ENCODE results near the gene DYNC1H1.

DYNC1H1 gene

DNA sequence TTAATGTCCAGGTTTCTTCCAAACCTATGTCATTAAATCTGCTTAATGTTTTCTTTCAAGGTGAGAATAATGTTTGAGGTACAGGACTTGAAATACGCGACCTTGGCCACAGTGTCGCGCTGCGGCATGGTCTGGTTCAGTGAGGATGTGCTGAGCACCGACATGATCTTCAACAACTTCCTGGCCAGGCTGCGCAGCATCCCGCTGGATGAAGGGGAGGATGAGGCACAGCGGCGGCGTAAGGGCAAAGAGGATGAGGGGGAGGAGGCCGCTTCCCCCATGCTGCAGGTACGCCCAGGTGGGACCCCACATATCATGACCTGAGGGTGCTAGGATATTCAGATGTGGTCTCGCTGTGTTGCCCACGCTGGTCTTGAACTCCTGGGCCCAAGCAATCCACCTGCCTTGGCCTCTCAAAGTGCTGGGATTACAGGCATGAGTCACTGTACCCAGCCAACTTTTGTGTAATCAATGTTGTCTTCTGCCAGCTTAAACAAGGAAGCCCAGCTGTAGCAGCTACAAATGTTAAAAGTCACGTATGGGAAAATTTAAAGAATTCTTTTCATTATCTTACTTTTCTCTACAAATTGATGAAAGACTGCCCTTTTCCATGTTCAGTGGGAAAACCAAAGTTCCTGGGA lies 50.8 kb downstream of the DYNC1H1 start:
- Histone ChIP-seq H3K36me3 (ENCODE audit: control insufficient read depth, insufficient read depth, low read length) (peaks cover 58% of the 10 kb centered on the region), H3K56ac (ENCODE audit: low read length) (no peak overlapping the region), H2BK5ac (ENCODE audit: low read length) (no peak overlapping the region), H3K4me1 (ENCODE audit: control insufficient read depth, low read depth, low read length) (no peaks in the 10 kb centered on the region), H3K79me1 (ENCODE audit: low read length) (no peaks in the 10 kb centered on the region), H3K9ac (ENCODE audit: low read length) (no peak overlapping the region), H3K27me3 (ENCODE audit: insufficient read depth, low read length, poor library complexity) (no peaks in the 10 kb centered on the region), H2AK5ac (ENCODE audit: low read length) (no peak overlapping the region), H3K4me2 (ENCODE audit: low read length) (no peak overlapping the region), H4K5ac (ENCODE audit: low read length) (no peak overlapping the region), H3K79me2 (ENCODE audit: control insufficient read depth, insufficient read depth, low read length) (no peaks in the 10 kb centered on the region), H3K4ac (ENCODE audit: low read depth, low read length) (no peak overlapping the region), H3K18ac (ENCODE audit: low read length) (no peak overlapping the region), H3K27ac (ENCODE audit: low read depth, low read length) (no peak overlapping the region), H2BK15ac (replicated peaks; ENCODE audit: low read depth) (no peak overlapping the region), H2BK120ac (ENCODE audit: low read depth, low read length) (no peak overlapping the region), H3K23ac (ENCODE audit: low read length) (no peak overlapping the region), H3K4me3 (ENCODE audit: low read length) (no peak overlapping the region), H4K8ac (ENCODE audit: low read depth, low read length) (no peak overlapping the region)
- no peak for DNase-seq
- no CpG with 5 or more reads among the region's 16 CpGs for WGBS (ENCODE audit: extremely low coverage, insufficient coverage, low lambda C conversion rate)

DNA sequence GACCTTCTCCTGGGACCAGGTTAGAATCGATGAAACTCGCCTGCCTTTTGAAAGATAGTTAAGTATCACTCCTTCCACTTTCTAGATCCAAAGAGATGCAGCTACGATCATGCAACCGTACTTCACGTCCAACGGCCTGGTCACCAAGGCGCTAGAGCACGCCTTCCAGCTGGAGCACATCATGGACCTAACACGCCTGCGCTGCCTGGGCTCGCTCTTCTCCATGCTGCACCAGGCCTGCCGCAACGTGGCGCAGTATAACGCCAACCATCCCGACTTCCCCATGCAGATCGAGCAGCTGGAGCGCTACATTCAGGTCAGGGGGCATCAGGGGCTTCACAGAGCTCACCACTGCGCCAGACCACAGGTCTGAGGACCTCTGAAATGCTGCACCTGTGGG lies 51.4 kb downstream of the DYNC1H1 start:
- Histone ChIP-seq H3K4ac (ENCODE audit: low read depth, low read length) (no peak overlapping the region), H4K5ac (ENCODE audit: low read length) (no peak overlapping the region), H3K27me3 (ENCODE audit: insufficient read depth, low read length, poor library complexity) (no peaks in the 10 kb centered on the region), H3K4me3 (ENCODE audit: low read length) (no peak overlapping the region), H3K79me1 (ENCODE audit: low read length) (no peaks in the 10 kb centered on the region), H2BK5ac (ENCODE audit: low read length) (no peak overlapping the region), H3K36me3 (ENCODE audit: control insufficient read depth, insufficient read depth, low read length) (peaks cover 57% of the 10 kb centered on the region), H3K4me2 (ENCODE audit: low read length) (no peak overlapping the region), H3K56ac (ENCODE audit: low read length) (no peak overlapping the region), H3K23ac (ENCODE audit: low read length) (no peak overlapping the region), H4K8ac (ENCODE audit: low read depth, low read length) (no peak overlapping the region), H3K9ac (ENCODE audit: low read length) (no peak overlapping the region), H2BK120ac (ENCODE audit: low read depth, low read length) (no peak overlapping the region), H2AK5ac (ENCODE audit: low read length) (no peak overlapping the region), H3K4me1 (ENCODE audit: control insufficient read depth, low read depth, low read length) (no peaks in the 10 kb centered on the region), H3K79me2 (ENCODE audit: control insufficient read depth, insufficient read depth, low read length) (no peaks in the 10 kb centered on the region), H3K18ac (ENCODE audit: low read length) (no peak overlapping the region), H3K27ac (ENCODE audit: low read depth, low read length) (no peak overlapping the region), H2BK15ac (replicated peaks; ENCODE audit: low read depth) (no peak overlapping the region)
- no CpG with 5 or more reads among the region's 19 CpGs for WGBS (ENCODE audit: extremely low coverage, insufficient coverage, low lambda C conversion rate)
- no peak for DNase-seq

- H3K23ac ChIP-seq (ENCODE audit: low read length) = no peak overlapping the region
- no peak overlapping the region for H3K9ac ChIP-seq (ENCODE audit: low read length)
- H3K27ac ChIP-seq (ENCODE audit: low read depth, low read length) = no peak overlapping the region
- H2BK5ac ChIP-seq (ENCODE audit: low read length) = no peak overlapping the region
- no peaks in the 10 kb centered on the region for H3K27me3 ChIP-seq (ENCODE audit: insufficient read depth, low read length, poor library complexity)
- H3K79me1 ChIP-seq (ENCODE audit: low read length) = no peaks in the 10 kb centered on the region
- WGBS (ENCODE audit: extremely low coverage, insufficient coverage, low lambda C conversion rate) = no CpG with 5 or more reads among the region's 21 CpGs
- H3K79me2 ChIP-seq (ENCODE audit: control insufficient read depth, insufficient read depth, low read length) = no peaks in the 10 kb centered on the region
- H3K18ac ChIP-seq (ENCODE audit: low read length) = no peak overlapping the region
- no peak overlapping the region for H2BK120ac ChIP-seq (ENCODE audit: low read depth, low read length)
- H2BK15ac ChIP-seq (replicated peaks; ENCODE audit: low read depth) = no peak overlapping the region
- H3K4me1 ChIP-seq (ENCODE audit: control insufficient read depth, low read depth, low read length) = no peaks in the 10 kb centered on the region
- no peak overlapping the region for H4K5ac ChIP-seq (ENCODE audit: low read length)
- no peak overlapping the region for H4K8ac ChIP-seq (ENCODE audit: low read depth, low read length)
- no peak overlapping the region for H3K4me2 ChIP-seq (ENCODE audit: low read length)
- H3K56ac ChIP-seq (ENCODE audit: low read length) = no peak overlapping the region
- DNase-seq = no peak
- H3K36me3 ChIP-seq (ENCODE audit: control insufficient read depth, insufficient read depth, low read length) = peaks cover 54% of the 10 kb centered on the region
- no peak overlapping the region for H3K4ac ChIP-seq (ENCODE audit: low read depth, low read length)
- no peak overlapping the region for H3K4me3 ChIP-seq (ENCODE audit: low read length)
- no peak overlapping the region for H2AK5ac ChIP-seq (ENCODE audit: low read length)
Measured at GRCh38 chr14:102016420-102017090, 52.2 kb downstream of the DYNC1H1 start.

- no CpG with 5 or more reads among the region's 19 CpGs for WGBS (ENCODE audit: extremely low coverage, insufficient coverage, low lambda C conversion rate)
Measured at GRCh38 chr14:102018251-102018650, 53.9 kb downstream of the DYNC1H1 start.

DNA sequence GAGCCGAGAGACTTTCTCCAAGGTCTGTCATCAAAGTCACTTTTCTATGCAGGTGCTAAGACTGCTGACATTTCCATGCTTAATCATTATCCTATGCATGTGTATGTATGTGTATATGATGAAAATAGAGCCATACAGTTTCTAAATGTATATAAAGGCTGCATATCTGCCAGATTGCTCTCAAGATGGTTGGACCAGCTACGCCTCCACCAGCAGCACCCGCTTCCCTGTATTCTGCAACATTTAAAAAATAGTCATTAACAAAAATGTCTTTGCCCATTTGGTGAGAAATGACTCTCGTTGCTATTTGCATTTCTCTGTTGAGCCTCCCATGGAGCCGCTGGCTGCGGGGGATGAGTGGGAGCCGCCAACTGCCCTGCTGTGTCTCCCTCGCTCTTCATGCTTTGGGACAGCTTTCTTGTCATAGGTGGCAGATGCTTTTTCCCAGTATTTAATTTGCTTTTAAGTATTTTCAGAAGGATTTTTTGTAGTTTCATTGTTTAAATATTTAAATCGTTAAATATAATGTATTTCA lies 54.7 kb downstream of the DYNC1H1 start:
- H3K56ac ChIP-seq (ENCODE audit: low read length) = no peak overlapping the region
- H3K4me1 ChIP-seq (ENCODE audit: control insufficient read depth, low read depth, low read length) = no peaks in the 10 kb centered on the region
- no peak for DNase-seq
- no peak overlapping the region for H2BK15ac ChIP-seq (replicated peaks; ENCODE audit: low read depth)
- 100% methylated on average over 1 of the region's 9 CpGs for WGBS (ENCODE audit: extremely low coverage, insufficient coverage, low lambda C conversion rate)
- no peak overlapping the region for H4K5ac ChIP-seq (ENCODE audit: low read length)
- H3K36me3 ChIP-seq (ENCODE audit: control insufficient read depth, insufficient read depth, low read length) = peaks cover 45% of the 10 kb centered on the region
- no peak overlapping the region for H3K9ac ChIP-seq (ENCODE audit: low read length)
- H3K27me3 ChIP-seq (ENCODE audit: insufficient read depth, low read length, poor library complexity) = no peaks in the 10 kb centered on the region
- no peaks in the 10 kb centered on the region for H3K79me2 ChIP-seq (ENCODE audit: control insufficient read depth, insufficient read depth, low read length)
- no peaks in the 10 kb centered on the region for H3K79me1 ChIP-seq (ENCODE audit: low read length)
- no peak overlapping the region for H3K4me3 ChIP-seq (ENCODE audit: low read length)
- no peak overlapping the region for H3K4ac ChIP-seq (ENCODE audit: low read depth, low read length)
- H2AK5ac ChIP-seq (ENCODE audit: low read length) = no peak overlapping the region
- H3K18ac ChIP-seq (ENCODE audit: low read length) = no peak overlapping the region
- H3K27ac ChIP-seq (ENCODE audit: low read depth, low read length) = no peak overlapping the region
- no peak overlapping the region for H4K8ac ChIP-seq (ENCODE audit: low read depth, low read length)
- no peak overlapping the region for H2BK5ac ChIP-seq (ENCODE audit: low read length)
- H2BK120ac ChIP-seq (ENCODE audit: low read depth, low read length) = no peak overlapping the region
- H3K23ac ChIP-seq (ENCODE audit: low read length) = no peak overlapping the region
- no peak overlapping the region for H3K4me2 ChIP-seq (ENCODE audit: low read length)

More at GRCh38 chr14:102018251-102018650, 53.9 kb downstream of the DYNC1H1 start:
- Histone ChIP-seq H3K23ac (ENCODE audit: low read length) (no peak overlapping the region), H3K27ac (ENCODE audit: low read depth, low read length) (no peak overlapping the region), H3K9ac (ENCODE audit: low read length) (no peak overlapping the region), H3K4me3 (ENCODE audit: low read length) (no peak overlapping the region), H3K79me2 (ENCODE audit: control insufficient read depth, insufficient read depth, low read length) (no peaks in the 10 kb centered on the region), H3K4me2 (ENCODE audit: low read length) (no peak overlapping the region), H2BK15ac (replicated peaks; ENCODE audit: low read depth) (no peak overlapping the region), H4K5ac (ENCODE audit: low read length) (no peak overlapping the region), H3K56ac (ENCODE audit: low read length) (no peak overlapping the region), H3K4ac (ENCODE audit: low read depth, low read length) (no peak overlapping the region), H3K27me3 (ENCODE audit: insufficient read depth, low read length, poor library complexity) (no peaks in the 10 kb centered on the region), H3K36me3 (ENCODE audit: control insufficient read depth, insufficient read depth, low read length) (peaks cover 49% of the 10 kb centered on the region), H3K18ac (ENCODE audit: low read length) (no peak overlapping the region), H4K8ac (ENCODE audit: low read depth, low read length) (no peak overlapping the region), H2AK5ac (ENCODE audit: low read length) (no peak overlapping the region), H2BK5ac (ENCODE audit: low read length) (no peak overlapping the region), H3K4me1 (ENCODE audit: control insufficient read depth, low read depth, low read length) (no peaks in the 10 kb centered on the region), H3K79me1 (ENCODE audit: low read length) (no peaks in the 10 kb centered on the region), H2BK120ac (ENCODE audit: low read depth, low read length) (no peak overlapping the region)
- DNase-seq = no peak
